HEK293T (cell line): Measurements from ENCODE around the gene DNAAF9.

Experiments used
- CTCF ChIA-PET: fragments of 350-600 bp; formaldehyde crosslinking; extraction: SDS; loops from one replicate; lab custom pipeline; 2021; ENCODE audit warnings: antibody characterized with exemption, inconsistent platforms; lab: Yijun Ruan, JAX
- POLR2A ChIA-PET: fragments of 350-600 bp; formaldehyde crosslinking; extraction: SDS; loops from one replicate; lab custom pipeline; 2020; ENCODE audit warnings: antibody characterized with exemption, inconsistent platforms; lab: Yijun Ruan, JAX
- DNase-seq: peaks from one replicate; pipeline ENCODE4 v3.0.0; 2012; ENCODE audit warnings: mixed read lengths; ENCODE audit errors: extremely low spot score
- ARNT ChIP-seq: fragments of 450-650 bp; IDR thresholded peaks from 2 replicates; pipeline ENCODE4 v1.6.1; 2017; ENCODE audit warnings: mild to moderate bottlenecking
- BHLHE40 ChIP-seq: fragments of 450-650 bp; IDR thresholded peaks from 2 replicates; pipeline ENCODE4 v1.6.1; 2016; ENCODE audit warnings: mild to moderate bottlenecking, moderate library complexity, borderline replicate concordance
- CTBP1 ChIP-seq: fragments of 450-650 bp; IDR thresholded peaks from 2 replicates; pipeline ENCODE4 v1.6.1; 2016; ENCODE audit warnings: borderline replicate concordance
- ELF4 ChIP-seq: fragments of 450-650 bp; IDR thresholded peaks from 2 replicates; pipeline ENCODE4 v1.6.1; 2017; ENCODE audit warnings: antibody characterized with exemption
- FOXA1 ChIP-seq: fragments of 450-650 bp; IDR thresholded peaks from 2 replicates; pipeline ENCODE4 v1.6.1; 2016; ENCODE audit warnings: mild to moderate bottlenecking
- FOXK2 ChIP-seq: fragments of 450-650 bp; IDR thresholded peaks from 2 replicates; pipeline ENCODE4 v1.6.1; 2016; ENCODE audit warnings: mild to moderate bottlenecking
- FOXM1 ChIP-seq: fragments of 450-650 bp; IDR thresholded peaks from 2 replicates; pipeline ENCODE4 v1.6.1; 2017; ENCODE audit warnings: mild to moderate bottlenecking, borderline replicate concordance
- HDGF ChIP-seq: fragments of 450-650 bp; IDR thresholded peaks from 2 replicates; pipeline ENCODE4 v1.6.1; 2017; ENCODE audit warnings: antibody characterized with exemption, borderline replicate concordance
- L3MBTL2 ChIP-seq: fragments of 450-650 bp; conservative IDR thresholded peaks from 2 replicates; pipeline ENCODE4 v1.6.1; 2016; ENCODE audit warnings: mild to moderate bottlenecking
- LEF1 ChIP-seq: fragments of 450-650 bp; IDR thresholded peaks from 2 replicates; pipeline ENCODE4 v1.6.1; 2017; ENCODE audit warnings: mild to moderate bottlenecking, borderline replicate concordance
- NFRKB ChIP-seq: fragments of 450-650 bp; IDR thresholded peaks from 2 replicates; pipeline ENCODE4 v1.6.1; 2016; ENCODE audit warnings: mild to moderate bottlenecking, moderate library complexity
- PKNOX1 ChIP-seq: fragments of 450-650 bp; IDR thresholded peaks from 2 replicates; pipeline ENCODE4 v1.6.1; 2016
- SP1 ChIP-seq: fragments of 450-650 bp; IDR thresholded peaks from 2 replicates; pipeline ENCODE4 v1.6.1; 2017
- SUZ12 ChIP-seq: fragments of 450-650 bp; IDR thresholded peaks from 2 replicates; pipeline ENCODE4 v1.6.1; 2016; ENCODE audit warnings: mild to moderate bottlenecking
- TARDBP ChIP-seq: fragments of 450-650 bp; IDR thresholded peaks from 2 replicates; pipeline ENCODE4 v1.6.1; 2016
- ZNF384 ChIP-seq: fragments of 450-650 bp; IDR thresholded peaks from 2 replicates; pipeline ENCODE4 v1.6.1; 2016

Gene DNAAF9

GRCh38 chr20:3447321-3447720 is 39.9 kb upstream of the DNAAF9 start:
- CTCF ChIA-PET = no interaction called here
- no peak for DNase-seq

GRCh38 chr20:3446779-3447178 is 39.3 kb upstream of the DNAAF9 start:
- no peak for DNase-seq
- TF ChIP-seq HDGF = no peak
- no peak for TF ChIP-seq ARNT
- TF ChIP-seq FOXM1 = no peak
- TF ChIP-seq LEF1 = no peak
- TF ChIP-seq SUZ12 = no peak
- CTCF ChIA-PET = no interaction called here
- POLR2A ChIA-PET = no interaction called here

More at GRCh38 chr20:3447321-3447720, 39.9 kb upstream of the DNAAF9 start:
- no peak for TF ChIP-seq ZNF384
- TF ChIP-seq FOXM1 = no peak
- TF ChIP-seq ELF4 = no peak
- no peak for TF ChIP-seq PKNOX1
- TF ChIP-seq FOXK2 = no peak
- no peak for TF ChIP-seq FOXA1
- no peak for TF ChIP-seq CTBP1
- TF ChIP-seq L3MBTL2 = no peak
- no peak for TF ChIP-seq TARDBP
- no peak for TF ChIP-seq NFRKB
- no peak for TF ChIP-seq SP1
- no peak for TF ChIP-seq SUZ12
- TF ChIP-seq BHLHE40 = no peak
- no peak for TF ChIP-seq LEF1
- no peak for TF ChIP-seq HDGF
- no peak for TF ChIP-seq ARNT
- POLR2A ChIA-PET = no interaction called here

- TF ChIP-seq LEF1 = no peak
- no peak for TF ChIP-seq ZNF384
- no peak for TF ChIP-seq SUZ12
- no peak for TF ChIP-seq FOXA1
- TF ChIP-seq FOXK2 = no peak
- TF ChIP-seq PKNOX1 = peak; percentile 94
- no peak for TF ChIP-seq L3MBTL2
- peak; percentile 69; the same call in 1 of the 2 replicates for TF ChIP-seq CTBP1
- TF ChIP-seq TARDBP = no peak
- no peak for TF ChIP-seq HDGF
- DNase-seq = peak; percentile 39
- POLR2A ChIA-PET = no interaction called here
- CTCF ChIA-PET = no interaction called here
Measured at GRCh38 chr20:3436864-3437574, 29.6 kb upstream of the DNAAF9 start.

- DNase-seq = no peak
- no peak for TF ChIP-seq SP1
- no peak for TF ChIP-seq L3MBTL2
- no peak for TF ChIP-seq LEF1
- TF ChIP-seq ELF4 = no peak
- no peak for TF ChIP-seq BHLHE40
- TF ChIP-seq NFRKB = no peak
- no peak for TF ChIP-seq FOXA1
- no peak for TF ChIP-seq HDGF
- no peak for TF ChIP-seq ARNT
- TF ChIP-seq PKNOX1 = no peak
- TF ChIP-seq FOXK2 = no peak
- no peak for TF ChIP-seq FOXM1
- TF ChIP-seq CTBP1 = no peak
- TF ChIP-seq ZNF384 = no peak
- TF ChIP-seq TARDBP = no peak
- TF ChIP-seq SUZ12 = no peak
- ChIA-PET CTCF (no interaction called here), POLR2A (no interaction called here)
Measured at GRCh38 chr20:3434232-3434631, 26.8 kb upstream of the DNAAF9 start.

- DNase-seq = no peak
- ChIA-PET POLR2A (no interaction called here), CTCF (no interaction called here)
- TF ChIP-seq ELF4 (no peak), LEF1 (no peak), ZNF384 (no peak), L3MBTL2 (no peak), HDGF (no peak), FOXM1 (no peak), BHLHE40 (no peak), FOXA1 (no peak), NFRKB (no peak), PKNOX1 (no peak), SUZ12 (no peak), FOXK2 (no peak), TARDBP (no peak), SP1 (no peak), ARNT (no peak), CTBP1 (no peak)
Measured at GRCh38 chr20:3433744-3434143, 26.3 kb upstream of the DNAAF9 start.
